Stimulated activated CD4-positive, alpha-beta T cell treated with anti-CD3 and anti-CD28 coated beads, TNF-alpha, amount 100 ng/mL, for 48 hours (primary cell): Measurements from ENCODE around the gene AOAH.
A peak's percentile ranks its signal among the peaks of the same experiment; 100 is the strongest.

Experiments used
- DNase-seq, 3 donors: peaks; one replicate each; pipeline ENCODE4 v3.0.0-alpha.2; 2020; ENCODE audit warnings: low read depth in 3 of 3

The AOAH gene

DNA sequence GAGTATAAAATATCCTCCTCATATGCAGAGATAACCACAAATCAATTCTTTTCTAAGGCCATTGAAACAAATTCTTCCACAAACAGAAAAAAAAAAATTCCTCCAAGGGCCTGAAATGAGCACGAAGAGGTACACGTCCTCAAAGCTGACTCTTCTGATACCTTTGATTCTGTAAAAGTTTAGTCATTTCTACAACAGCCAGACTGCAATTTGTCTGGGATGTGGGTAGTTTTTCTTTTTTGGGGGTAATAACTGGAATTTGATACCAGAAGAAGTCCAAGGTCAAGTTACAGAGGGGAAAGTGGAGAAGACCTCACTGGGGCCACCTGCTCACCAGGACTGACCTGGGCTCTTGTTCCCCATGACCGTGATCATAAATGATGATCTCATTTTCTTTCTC is 121.8 kb downstream of the AOAH start:
- no peak for DNase-seq

- DNase-seq = no peak
These were observed 122.7 kb downstream of the AOAH start for GRCh38 chr7:36601601-36602000.

DNA sequence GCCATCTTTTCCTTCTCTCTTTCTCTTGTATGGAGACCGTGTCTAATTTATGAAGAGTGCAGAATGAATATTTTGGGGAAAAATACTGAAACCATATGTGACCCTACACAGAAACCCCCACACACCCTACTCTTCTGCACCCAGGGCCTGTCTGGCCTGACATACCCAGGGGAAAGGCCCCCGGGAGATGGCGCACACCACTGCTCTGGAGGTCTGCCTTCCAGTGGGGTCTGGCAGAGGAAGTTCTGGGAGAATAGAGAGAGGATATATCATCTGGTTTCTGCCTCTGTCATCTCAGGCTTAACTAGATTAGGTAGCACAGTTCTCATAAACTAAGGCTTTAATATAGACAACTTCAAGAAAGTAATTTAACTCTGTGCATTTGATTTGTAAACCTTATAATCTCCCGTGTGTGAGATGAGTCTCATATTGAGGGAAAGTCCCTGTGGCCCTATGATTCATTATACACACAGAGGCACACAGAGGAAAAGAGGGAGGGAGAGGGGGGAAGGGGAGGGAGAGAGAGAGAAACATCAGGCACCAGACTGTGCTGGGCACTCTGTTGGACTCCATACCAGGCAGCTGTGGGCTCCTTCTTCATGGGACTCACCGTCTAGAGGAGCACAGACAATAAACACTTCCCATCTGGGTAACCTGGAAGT is 123.3 kb downstream of the AOAH start:
- DNase-seq = peak in 1 of 3 donors; percentile 33

DNA sequence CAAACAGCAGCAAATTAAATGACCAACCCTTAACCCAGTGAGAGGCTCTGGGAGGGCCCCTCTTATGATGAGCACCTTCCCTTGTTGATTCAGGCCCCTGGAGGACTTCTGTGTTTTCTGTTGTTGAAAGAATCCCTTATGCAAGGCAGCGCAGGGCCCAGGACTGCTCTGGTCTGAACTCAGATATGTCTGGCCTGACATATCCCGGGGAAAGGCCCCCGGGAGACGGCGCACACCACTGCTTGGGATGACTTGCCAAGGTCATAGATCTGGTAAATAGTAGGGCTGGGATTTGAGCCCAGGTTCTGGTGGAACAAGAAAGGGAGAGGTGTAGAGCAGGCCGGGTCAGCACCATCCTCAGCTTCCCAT is 124.0 kb downstream of the AOAH start:
- DNase-seq = no peak

DNA sequence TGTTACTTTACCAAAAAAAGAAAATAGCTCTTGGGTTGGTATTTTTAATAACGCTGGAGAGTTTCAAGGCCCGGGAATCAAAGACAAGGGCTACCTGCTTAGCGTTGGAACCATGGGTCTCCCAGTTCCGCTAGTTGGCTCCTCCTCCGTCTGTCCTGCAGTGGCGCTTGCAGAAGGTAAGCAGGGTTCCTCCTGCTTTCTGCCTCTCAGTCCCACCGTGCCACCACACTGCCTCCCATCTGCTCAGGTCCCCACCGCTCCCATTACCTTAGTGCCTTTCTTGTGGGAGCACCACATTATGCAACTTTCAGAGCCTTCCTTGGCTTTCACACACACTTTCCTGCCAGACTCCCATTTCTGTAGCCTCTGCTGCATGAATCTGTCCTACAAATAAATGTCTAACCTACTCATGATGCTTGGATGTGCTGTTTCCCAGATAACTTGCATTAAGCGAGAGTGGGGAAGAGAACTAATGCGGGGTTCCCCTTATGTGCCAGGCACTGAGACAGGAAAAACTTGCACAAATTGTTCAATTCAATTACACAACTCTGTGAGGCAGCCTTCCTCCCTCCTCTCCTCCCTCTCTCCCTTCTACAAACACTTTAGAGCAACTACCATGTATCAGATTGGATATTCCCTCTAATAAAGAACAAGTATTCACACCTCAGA is 124.5 kb downstream of the AOAH start:
- DNase-seq = no peak

DNA sequence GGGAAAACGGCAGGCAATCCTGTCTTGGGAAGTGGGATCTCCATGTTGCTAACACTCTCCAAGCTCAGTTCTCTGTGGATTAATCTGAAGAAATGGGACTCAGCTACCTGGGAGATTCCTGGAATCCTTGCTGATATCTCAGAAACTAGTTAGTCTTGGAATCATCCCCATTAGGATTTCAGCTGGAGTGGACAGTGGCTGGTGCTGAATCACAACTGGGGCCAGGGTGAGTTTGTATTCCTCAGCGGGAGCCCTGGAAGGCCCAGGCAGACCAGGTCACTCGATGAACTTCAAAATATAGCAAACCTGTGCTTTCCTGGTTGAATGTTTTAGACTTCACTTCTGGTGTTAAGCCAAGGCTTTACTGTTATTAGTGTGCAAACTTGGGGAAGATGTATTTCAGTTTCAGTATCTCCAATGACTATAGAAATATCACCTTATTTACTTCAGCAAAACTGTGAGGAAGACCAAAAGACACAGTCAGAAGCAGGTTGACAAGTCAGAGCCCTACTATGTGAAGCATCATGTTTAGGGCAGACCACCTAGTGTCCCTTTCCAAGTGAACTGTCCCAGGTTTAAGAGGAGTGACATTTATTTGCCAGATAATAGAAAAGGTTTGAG is 126.1 kb downstream of the AOAH start:
- DNase-seq = no peak

DNA sequence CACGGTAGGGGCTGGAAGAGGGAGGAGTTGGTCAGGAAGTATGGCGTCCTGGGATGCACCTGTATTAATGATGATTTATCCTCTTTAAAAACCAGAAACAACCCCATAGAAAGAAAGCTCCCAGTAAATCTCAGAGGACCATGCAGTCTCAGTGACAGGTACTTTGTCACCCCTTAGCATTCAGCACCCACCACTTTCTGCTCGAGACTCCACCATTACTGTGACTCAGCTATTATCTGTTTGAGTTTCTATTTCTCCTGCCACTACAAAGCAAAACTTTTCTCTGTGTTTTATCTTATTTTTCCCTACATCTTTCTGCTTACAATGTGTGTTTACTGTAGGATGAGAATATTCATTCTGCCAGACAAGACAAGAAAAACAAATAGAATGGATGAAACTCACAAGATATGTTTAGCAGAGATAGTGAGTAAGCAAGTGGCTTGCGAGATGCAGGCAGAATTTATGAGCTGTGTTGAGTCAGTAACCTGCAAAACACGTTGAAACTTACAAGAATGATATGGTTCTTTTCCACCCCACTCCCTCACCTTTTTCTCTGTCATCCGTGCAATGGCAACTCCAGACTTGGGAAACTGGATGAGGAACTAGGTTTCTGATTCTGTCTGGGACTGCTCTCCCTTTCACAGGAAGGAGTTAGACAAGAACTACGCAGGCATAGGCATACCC is 127.1 kb downstream of the AOAH start:
- DNase-seq = no peak

DNA sequence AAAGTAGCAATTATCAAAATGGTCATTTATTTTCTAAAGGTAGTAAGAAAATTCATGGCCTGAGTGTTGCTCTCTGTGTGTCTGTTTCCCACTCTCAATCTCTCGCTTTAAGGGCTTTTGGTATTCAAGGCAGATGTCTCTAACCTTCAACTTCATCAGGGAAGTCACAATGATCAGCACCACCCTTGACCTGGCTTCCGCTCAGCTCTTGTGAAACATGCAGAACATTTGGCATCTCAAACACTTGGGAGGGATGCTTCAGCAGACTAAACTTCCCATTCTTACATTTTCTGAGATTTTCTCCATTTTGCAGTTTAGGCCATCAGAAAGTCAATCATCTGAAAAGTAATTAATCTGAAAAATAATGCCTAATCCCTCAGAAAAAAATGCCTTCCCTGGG is 129.8 kb downstream of the AOAH start:
- DNase-seq = no peak

DNA sequence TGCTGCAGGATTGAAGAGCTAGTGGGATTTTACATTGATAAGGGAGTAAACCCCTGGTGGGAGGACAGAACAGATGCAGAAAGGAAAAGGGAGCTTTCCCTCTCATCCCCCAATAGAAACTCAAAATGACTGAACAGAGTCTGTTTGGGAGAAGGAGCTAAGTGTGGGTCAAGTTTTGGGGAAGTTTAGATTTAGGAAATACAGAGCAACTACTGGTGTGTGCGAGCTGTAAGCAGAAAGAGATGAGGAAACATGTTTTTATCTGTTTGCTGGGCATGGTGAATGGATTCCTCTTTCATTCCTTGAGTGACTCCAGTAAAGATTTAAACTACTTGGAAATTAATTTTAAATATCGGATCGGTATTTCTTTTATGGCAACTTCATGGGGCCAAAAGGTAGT is 132.7 kb downstream of the AOAH start:
- no peak for DNase-seq

GRCh38 chr7:36589391-36589790 is 134.9 kb downstream of the AOAH start:
- DNase-seq = no peak

DNA sequence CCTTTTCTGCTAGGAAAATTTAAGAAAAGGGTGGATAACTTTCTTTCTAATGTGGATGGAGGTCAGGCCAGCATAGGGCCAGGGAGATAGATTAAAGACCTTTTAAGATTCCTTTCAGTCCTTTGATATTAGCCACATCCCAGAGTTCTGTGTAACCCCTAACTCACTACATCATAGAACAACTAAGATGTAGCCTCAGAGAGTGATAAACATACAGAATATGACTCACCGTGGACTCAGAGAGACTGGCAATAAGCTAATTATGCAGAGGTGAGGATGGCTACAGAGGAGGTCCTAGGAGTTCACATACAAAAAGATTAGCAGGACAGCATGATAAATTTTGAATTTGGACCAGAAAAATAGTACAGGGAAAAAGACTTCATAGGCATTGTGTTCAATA is 141.0 kb downstream of the AOAH start:
- no peak for DNase-seq

- DNase-seq = no peak
These were observed 148.5 kb downstream of the AOAH start for GRCh38 chr7:36575832-36576231.

GRCh38 chr7:36573066-36573465 is 151.2 kb downstream of the AOAH start:
- no peak for DNase-seq

DNA sequence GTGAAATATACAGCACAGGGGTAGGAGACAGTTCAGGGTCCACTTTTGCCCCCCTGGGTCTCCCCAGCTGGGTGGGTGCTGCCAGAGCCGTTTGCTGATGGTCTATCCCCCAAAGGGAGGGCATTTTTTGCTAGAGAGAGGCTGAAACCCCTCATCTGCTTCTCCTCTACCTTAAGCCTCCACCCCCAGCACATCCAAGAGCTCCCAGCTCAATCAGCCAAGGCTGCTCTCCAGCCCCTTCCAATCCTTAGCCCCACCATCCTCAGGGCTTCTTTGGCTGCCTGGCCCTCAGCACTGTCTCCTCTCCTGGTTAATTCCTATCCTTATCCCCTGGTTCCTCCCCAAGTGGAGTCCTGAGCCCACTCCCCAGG is 153.1 kb downstream of the AOAH start:
- no peak for DNase-seq

GRCh38 chr7:36570528-36571189 is 153.6 kb downstream of the AOAH start:
- no peak for DNase-seq

- DNase-seq = no peak
These were observed 155.8 kb downstream of the AOAH start for GRCh38 chr7:36568452-36568849.

- no peak for DNase-seq
These were observed 156.4 kb downstream of the AOAH start for GRCh38 chr7:36567699-36568451.

GRCh38 chr7:36565792-36566356 is 158.4 kb downstream of the AOAH start:
- DNase-seq = no peak

- no peak for DNase-seq
These were observed 159.8 kb downstream of the AOAH start for GRCh38 chr7:36564489-36564888.

DNA sequence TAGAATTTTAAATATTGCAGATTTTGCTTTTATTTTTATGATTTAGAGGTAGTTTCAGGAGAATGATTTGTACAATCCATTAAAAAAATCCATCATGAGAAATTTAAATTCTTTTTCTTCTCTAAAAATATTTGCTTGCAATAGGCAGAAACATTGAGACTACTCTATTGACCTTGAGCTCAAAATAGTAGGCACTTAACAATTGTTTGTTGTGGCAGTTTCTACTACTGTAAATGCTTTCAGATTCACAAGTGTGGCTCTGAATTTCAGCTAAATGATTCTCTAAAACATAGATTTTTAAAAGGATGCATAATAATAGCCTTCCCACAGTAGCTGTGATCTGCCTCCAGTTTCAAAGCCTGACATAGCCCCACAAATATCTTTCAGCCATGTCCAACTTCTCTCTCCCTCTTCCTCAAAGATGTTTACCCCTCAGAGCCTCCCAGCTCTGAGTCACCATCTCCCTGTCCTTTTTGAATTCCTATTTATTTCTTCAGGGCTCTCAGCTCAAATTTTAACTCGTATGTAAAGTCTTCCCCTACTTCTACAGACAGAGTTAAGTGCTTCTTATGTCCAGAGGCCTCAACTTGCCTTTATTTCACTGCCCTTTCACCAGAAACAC is 160.5 kb downstream of the AOAH start:
- DNase-seq = no peak

GRCh38 chr7:36562121-36562520 is 162.2 kb downstream of the AOAH start:
- no peak for DNase-seq
